ENCODE data around the gene WDR20.

WDR20 gene

DNA sequence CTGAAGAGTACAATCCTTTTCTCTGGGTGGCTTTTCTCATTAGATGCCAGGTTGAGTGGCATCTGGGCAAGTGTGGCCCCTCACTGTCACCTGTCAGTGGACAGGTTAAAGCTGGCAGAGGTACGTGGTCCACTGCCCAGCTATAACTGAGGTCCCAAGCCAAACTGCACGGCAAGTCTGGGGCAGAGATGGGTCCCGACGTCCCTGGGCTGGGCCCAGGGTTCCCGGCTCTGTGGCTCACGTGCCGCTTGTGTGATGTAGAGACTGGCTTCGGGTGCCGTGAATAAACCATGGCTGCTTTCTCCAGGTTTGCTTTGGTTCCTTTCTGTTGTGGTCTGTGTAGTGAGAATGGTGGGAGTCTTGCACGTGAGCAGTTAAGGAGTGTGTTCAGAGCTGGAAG lies 77.7 kb downstream of the WDR20 start:
- no peaks in the 10 kb centered on the region for H3K9me3 ChIP-seq (ENCODE audit: control insufficient read depth, insufficient read depth, low read length)
- H4K20me1 ChIP-seq (ENCODE audit: control insufficient read depth, insufficient read depth, low read depth, low read length) = peaks cover 6% of the 10 kb centered on the region; the same call in 1 of the 2 replicates
- H3K4me1 ChIP-seq (ENCODE audit: control insufficient read depth, low read length) = peaks cover 19% of the 10 kb centered on the region

DNA sequence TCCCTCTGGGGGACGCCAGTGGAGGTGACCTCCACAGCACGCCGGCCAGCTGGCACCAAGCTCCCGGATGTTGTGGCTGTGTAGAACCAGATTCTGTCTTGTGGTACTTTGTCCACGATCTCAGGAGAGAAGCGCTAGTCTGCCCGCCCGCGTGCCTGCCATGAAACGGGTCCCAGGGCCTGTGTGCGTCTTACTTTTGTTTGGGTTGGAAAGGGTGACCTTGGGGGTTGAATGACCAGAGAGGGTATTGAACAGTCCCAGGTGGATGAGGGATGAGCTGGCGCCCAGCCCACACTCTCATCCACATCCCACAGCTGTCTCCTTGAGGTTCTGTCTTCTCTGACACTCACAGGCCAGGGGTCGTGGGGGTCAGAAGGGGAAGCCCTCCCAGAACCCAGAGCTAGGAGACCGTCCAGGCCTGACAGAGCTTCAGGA lies 78.3 kb downstream of the WDR20 start:
- Histone ChIP-seq H3K36me3 (ENCODE audit: control insufficient read depth, low read length) (peaks cover 2% of the 10 kb centered on the region; the same call in 1 of the 2 replicates), H3K4me3 (ENCODE audit: low read length) (no peak overlapping the region), H3K4me1 (ENCODE audit: control insufficient read depth, low read length) (peaks cover 19% of the 10 kb centered on the region), H3F3A (ENCODE audit: control insufficient read depth, insufficient read depth) (no peaks in the 10 kb centered on the region), H3K27ac (ENCODE audit: low read depth, low read length) (no peak overlapping the region), H3K9me3 (ENCODE audit: control insufficient read depth, insufficient read depth, low read length) (no peaks in the 10 kb centered on the region), H3K27me3 (ENCODE audit: control insufficient read depth, low read length) (no peaks in the 10 kb centered on the region), H3K4me2 (ENCODE audit: low read length) (no peak overlapping the region), H4K20me1 (ENCODE audit: control insufficient read depth, insufficient read depth, low read depth, low read length) (peaks cover 8% of the 10 kb centered on the region; the same call in 1 of the 2 replicates), H3K9me2 (replicated peaks; ENCODE audit: control insufficient read depth, low read length) (no peaks in the 10 kb centered on the region), H3K79me2 (ENCODE audit: control insufficient read depth, low read length) (peaks cover 12% of the 10 kb centered on the region)
- TF ChIP-seq, protein P1, sequence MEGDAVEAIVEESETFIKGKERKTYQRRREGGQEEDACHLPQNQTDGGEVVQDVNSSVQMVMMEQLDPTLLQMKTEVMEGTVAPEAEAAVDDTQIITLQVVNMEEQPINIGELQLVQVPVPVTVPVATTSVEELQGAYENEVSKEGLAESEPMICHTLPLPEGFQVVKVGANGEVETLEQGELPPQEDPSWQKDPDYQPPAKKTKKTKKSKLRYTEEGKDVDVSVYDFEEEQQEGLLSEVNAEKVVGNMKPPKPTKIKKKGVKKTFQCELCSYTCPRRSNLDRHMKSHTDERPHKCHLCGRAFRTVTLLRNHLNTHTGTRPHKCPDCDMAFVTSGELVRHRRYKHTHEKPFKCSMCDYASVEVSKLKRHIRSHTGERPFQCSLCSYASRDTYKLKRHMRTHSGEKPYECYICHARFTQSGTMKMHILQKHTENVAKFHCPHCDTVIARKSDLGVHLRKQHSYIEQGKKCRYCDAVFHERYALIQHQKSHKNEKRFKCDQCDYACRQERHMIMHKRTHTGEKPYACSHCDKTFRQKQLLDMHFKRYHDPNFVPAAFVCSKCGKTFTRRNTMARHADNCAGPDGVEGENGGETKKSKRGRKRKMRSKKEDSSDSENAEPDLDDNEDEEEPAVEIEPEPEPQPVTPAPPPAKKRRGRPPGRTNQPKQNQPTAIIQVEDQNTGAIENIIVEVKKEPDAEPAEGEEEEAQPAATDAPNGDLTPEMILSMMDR (IDR thresholded peaks at IDR 0.05; ENCODE audit: low read depth, low read length, poor library complexity, severe bottlenecking) = no peak
- no peak for TF ChIP-seq EZH2phosphoT487 (IDR thresholded peaks at IDR 0.05; ENCODE audit: borderline replicate concordance, low read length)

More for the DNA sequence above, 77.7 kb downstream of the WDR20 start:
- no peak for TF ChIP-seq EZH2phosphoT487 (IDR thresholded peaks at IDR 0.05; ENCODE audit: borderline replicate concordance, low read length)
- TF ChIP-seq, protein P1 (IDR thresholded peaks at IDR 0.05; ENCODE audit: low read depth, low read length, poor library complexity, severe bottlenecking) = no peak
- Histone ChIP-seq H3K4me2 (ENCODE audit: low read length) (no peak overlapping the region), H3K36me3 (ENCODE audit: control insufficient read depth, low read length) (peaks cover 5% of the 10 kb centered on the region; the same call in 1 of the 2 replicates), H3K79me2 (ENCODE audit: control insufficient read depth, low read length) (peaks cover 12% of the 10 kb centered on the region), H3K4me3 (ENCODE audit: low read length) (no peak overlapping the region), H3K9me2 (replicated peaks; ENCODE audit: control insufficient read depth, low read length) (no peaks in the 10 kb centered on the region), H3K27me3 (ENCODE audit: control insufficient read depth, low read length) (no peaks in the 10 kb centered on the region), H3F3A (ENCODE audit: control insufficient read depth, insufficient read depth) (no peaks in the 10 kb centered on the region), H3K27ac (ENCODE audit: low read depth, low read length) (no peak overlapping the region)

DNA sequence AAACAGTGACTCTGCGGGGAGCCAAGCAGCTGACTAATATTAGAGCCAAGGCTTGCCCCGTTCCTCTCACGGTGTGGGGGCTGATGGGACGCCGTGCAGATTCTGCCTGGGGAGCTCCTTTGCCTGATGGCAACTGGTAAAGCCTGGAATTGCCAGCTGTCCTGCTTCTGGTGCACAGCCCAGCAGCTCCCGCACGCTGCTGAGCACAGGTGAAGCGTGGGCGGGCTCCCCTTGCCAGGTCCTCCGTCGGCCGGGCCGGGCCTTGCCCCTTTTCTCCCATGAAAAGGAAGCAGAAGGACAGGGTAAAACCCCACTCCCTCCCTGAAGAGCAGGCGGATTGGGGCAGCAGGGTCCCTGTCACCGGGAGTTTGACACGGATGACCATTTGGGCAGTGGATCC lies 79.0 kb downstream of the WDR20 start:
- Histone ChIP-seq H3K4me3 (ENCODE audit: low read length) (no peak overlapping the region), H3F3A (ENCODE audit: control insufficient read depth, insufficient read depth) (no peaks in the 10 kb centered on the region), H3K4me2 (ENCODE audit: low read length) (no peak overlapping the region), H3K9me2 (replicated peaks; ENCODE audit: control insufficient read depth, low read length) (no peaks in the 10 kb centered on the region), H3K4me1 (ENCODE audit: control insufficient read depth, low read length) (peaks cover 19% of the 10 kb centered on the region), H3K36me3 (ENCODE audit: control insufficient read depth, low read length) (0 out of 2 replicates have a peak, but pooled peaks cover 2% of the 10 kb centered on the region), H3K79me2 (ENCODE audit: control insufficient read depth, low read length) (peaks cover 12% of the 10 kb centered on the region), H4K20me1 (ENCODE audit: control insufficient read depth, insufficient read depth, low read depth, low read length) (peaks cover 8% of the 10 kb centered on the region; the same call in 1 of the 2 replicates), H3K9me3 (ENCODE audit: control insufficient read depth, insufficient read depth, low read length) (no peaks in the 10 kb centered on the region), H3K27ac (ENCODE audit: low read depth, low read length) (no peak overlapping the region), H3K27me3 (ENCODE audit: control insufficient read depth, low read length) (no peaks in the 10 kb centered on the region)
- TF ChIP-seq, protein P1 (IDR thresholded peaks at IDR 0.05; ENCODE audit: low read depth, low read length, poor library complexity, severe bottlenecking) = no peak
- no peak for TF ChIP-seq EZH2phosphoT487 (IDR thresholded peaks at IDR 0.05; ENCODE audit: borderline replicate concordance, low read length)
